HEK293T (cell line): ENCODE results near the gene B4GALT2.

Source experiments
- ARNT ChIP-seq: fragments of 450-650 bp; IDR thresholded peaks from 2 replicates; pipeline ENCODE4 v1.6.1; 2017; ENCODE audit warnings: mild to moderate bottlenecking
- BHLHE40 ChIP-seq: fragments of 450-650 bp; IDR thresholded peaks from 2 replicates; pipeline ENCODE4 v1.6.1; 2016; ENCODE audit warnings: mild to moderate bottlenecking, moderate library complexity, borderline replicate concordance
- ELF4 ChIP-seq: fragments of 450-650 bp; IDR thresholded peaks from 2 replicates; pipeline ENCODE4 v1.6.1; 2017; ENCODE audit warnings: antibody characterized with exemption
- FOXK2 ChIP-seq: fragments of 450-650 bp; IDR thresholded peaks from 2 replicates; pipeline ENCODE4 v1.6.1; 2016; ENCODE audit warnings: mild to moderate bottlenecking
- FOXM1 ChIP-seq: fragments of 450-650 bp; IDR thresholded peaks from 2 replicates; pipeline ENCODE4 v1.6.1; 2017; ENCODE audit warnings: mild to moderate bottlenecking, borderline replicate concordance
- SUZ12 ChIP-seq: fragments of 450-650 bp; IDR thresholded peaks from 2 replicates; pipeline ENCODE4 v1.6.1; 2016; ENCODE audit warnings: mild to moderate bottlenecking

- no peak for TF ChIP-seq ARNT
- TF ChIP-seq FOXM1: no peak
- no peak for TF ChIP-seq ELF4
- TF ChIP-seq FOXK2: no peak
- no peak for TF ChIP-seq SUZ12
- no peak for TF ChIP-seq BHLHE40
Observed at GRCh38 chr1:44037154-44037553, 58.1 kb downstream of the B4GALT2 start.
